NCI-H2029 treated with DMSO at 0.1 percent for 48 hours (cell line): ENCODE measurements around the gene L3HYPDH.

Source experiments
- DNase-seq: peaks from one replicate; lab custom pipeline; 2025; lab: John Stamatoyannopoulos, UW

The L3HYPDH gene

GRCh38 chr14:59483819-59484638 lies at the start of gene L3HYPDH, which contains the start of gene JKAMP:
Gene L3HYPDH, minus strand, starts transcription at chr14:59484408. Its CDS starts 92 bp downstream, at chr14:59484316.
Gene JKAMP, plus strand, starts transcription at chr14:59484517. Its CDS starts 73 bp downstream, at chr14:59484590.
- peak; percentile 92 for DNase-seq

- DNase-seq: no peak
These were observed 48.2 kb upstream of the L3HYPDH start for GRCh38 chr14:59532419-59532818.

- DNase-seq: no peak
These were observed 46.1 kb upstream of the L3HYPDH start for GRCh38 chr14:59530349-59530748.

- DNase-seq: no peak
These were observed 45.0 kb upstream of the L3HYPDH start for GRCh38 chr14:59529189-59529588.

GRCh38 chr14:59520224-59520623 lies 36.0 kb upstream of the L3HYPDH start:
- no peak for DNase-seq

GRCh38 chr14:59511916-59512575 lies 27.8 kb upstream of the L3HYPDH start:
- DNase-seq: peak; percentile 5

- no peak for DNase-seq
These were observed 26.8 kb upstream of the L3HYPDH start for GRCh38 chr14:59510966-59511365.

- DNase-seq: no peak
These were observed 25.8 kb upstream of the L3HYPDH start for GRCh38 chr14:59510001-59510400.

- no peak for DNase-seq
These were observed 24.9 kb upstream of the L3HYPDH start for GRCh38 chr14:59509101-59509500.

- no peak for DNase-seq
These were observed 23.5 kb upstream of the L3HYPDH start for GRCh38 chr14:59507752-59508103.

GRCh38 chr14:59507063-59507751 lies 23.0 kb upstream of the L3HYPDH start:
- DNase-seq: peak; percentile 63

GRCh38 chr14:59503256-59503655 lies 19.0 kb upstream of the L3HYPDH start:
- no peak for DNase-seq

- DNase-seq: no peak
These were observed 16.5 kb upstream of the L3HYPDH start for GRCh38 chr14:59500732-59501131.

GRCh38 chr14:59492384-59492783 lies 8.2 kb upstream of the L3HYPDH start:
- no peak for DNase-seq

- DNase-seq: no peak
These were observed 6.5 kb upstream of the L3HYPDH start for GRCh38 chr14:59490756-59491155.

GRCh38 chr14:59484639-59485175 lies 499 bp upstream of the L3HYPDH start:
- peak; percentile 83 for DNase-seq

- peak; percentile 25 for DNase-seq
These were observed 845 bp downstream of the L3HYPDH start for GRCh38 chr14:59483363-59483762.

- peak; percentile 21 for DNase-seq
These were observed 1.5 kb downstream of the L3HYPDH start for GRCh38 chr14:59482541-59483331.

GRCh38 chr14:59481871-59482540 lies 2.2 kb downstream of the L3HYPDH start:
- no peak for DNase-seq

- no peak for DNase-seq
These were observed 2.8 kb downstream of the L3HYPDH start for GRCh38 chr14:59481407-59481806.

GRCh38 chr14:59480166-59480565 lies 4.0 kb downstream of the L3HYPDH start:
- DNase-seq: no peak
